ENCODE measurements around the gene TBX5. TPM values are rescaled to one million over a fixed set of nuclear protein-coding genes. Genes with fewer than 3 reads are reported as not detected.

Gene TBX5
- total RNA-seq, 1 experiment from 2014 or later: not detected

DNA sequence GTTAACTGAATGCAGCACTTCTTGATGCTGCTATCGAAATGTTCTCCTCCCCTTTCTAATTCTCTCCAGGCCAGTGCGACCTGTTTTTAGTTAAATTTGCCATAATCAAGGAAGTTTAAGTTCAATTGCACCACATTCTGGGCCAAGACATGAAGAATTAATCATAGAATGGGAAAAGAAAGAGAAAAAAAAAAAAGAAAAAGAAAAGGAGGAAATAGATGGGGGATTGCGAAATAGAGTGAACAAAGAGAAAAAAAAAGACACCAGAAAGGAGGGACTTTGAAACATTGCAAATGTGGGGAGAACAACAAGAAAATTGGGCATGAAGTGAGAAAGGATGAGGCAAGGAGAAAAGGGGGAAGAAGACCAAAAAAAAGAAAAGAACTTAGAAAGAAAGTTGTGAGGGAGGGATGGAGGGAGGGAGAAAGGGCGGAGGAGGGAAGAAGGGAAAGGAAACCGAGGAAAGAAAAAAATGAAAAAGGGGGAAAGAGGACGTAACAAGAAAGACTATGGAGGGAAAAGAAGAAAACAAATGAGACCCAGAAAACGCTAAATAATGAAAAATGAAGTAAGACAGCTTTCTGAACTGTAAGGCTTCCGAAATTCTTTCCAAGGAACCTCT, 32.8 kb upstream of the TBX5 start:
- H3K27ac Mint-ChIP-seq (ENCODE audit: unreplicated experiment): no peak overlapping the region
- peaks cover 9% of the 10 kb centered on the region for H3K9me3 Mint-ChIP-seq (ENCODE audit: low read depth, unreplicated experiment)
- intact Hi-C loops (cut with micrococcal nuclease; ENCODE audit: unreplicated experiment): no loop called here
- no TSS peak for BruUV-seq (replicated peaks)
- no peak overlapping the region for H3K4me3 Mint-ChIP-seq (ENCODE audit: low read depth, unreplicated experiment)
- no peak for DNase-seq
- TF ChIP-seq, protein P1, sequence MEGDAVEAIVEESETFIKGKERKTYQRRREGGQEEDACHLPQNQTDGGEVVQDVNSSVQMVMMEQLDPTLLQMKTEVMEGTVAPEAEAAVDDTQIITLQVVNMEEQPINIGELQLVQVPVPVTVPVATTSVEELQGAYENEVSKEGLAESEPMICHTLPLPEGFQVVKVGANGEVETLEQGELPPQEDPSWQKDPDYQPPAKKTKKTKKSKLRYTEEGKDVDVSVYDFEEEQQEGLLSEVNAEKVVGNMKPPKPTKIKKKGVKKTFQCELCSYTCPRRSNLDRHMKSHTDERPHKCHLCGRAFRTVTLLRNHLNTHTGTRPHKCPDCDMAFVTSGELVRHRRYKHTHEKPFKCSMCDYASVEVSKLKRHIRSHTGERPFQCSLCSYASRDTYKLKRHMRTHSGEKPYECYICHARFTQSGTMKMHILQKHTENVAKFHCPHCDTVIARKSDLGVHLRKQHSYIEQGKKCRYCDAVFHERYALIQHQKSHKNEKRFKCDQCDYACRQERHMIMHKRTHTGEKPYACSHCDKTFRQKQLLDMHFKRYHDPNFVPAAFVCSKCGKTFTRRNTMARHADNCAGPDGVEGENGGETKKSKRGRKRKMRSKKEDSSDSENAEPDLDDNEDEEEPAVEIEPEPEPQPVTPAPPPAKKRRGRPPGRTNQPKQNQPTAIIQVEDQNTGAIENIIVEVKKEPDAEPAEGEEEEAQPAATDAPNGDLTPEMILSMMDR (IDR thresholded peaks at IDR 0.05; ENCODE audit: unreplicated experiment): no peak
- no peaks in the 10 kb centered on the region for H3K36me3 Mint-ChIP-seq (ENCODE audit: insufficient read depth, unreplicated experiment)
- no peaks in the 10 kb centered on the region for H3K4me1 Mint-ChIP-seq (ENCODE audit: low read depth, unreplicated experiment)
- H3K27me3 Mint-ChIP-seq (ENCODE audit: unreplicated experiment): no peaks in the 10 kb centered on the region
- CTCF ChIA-PET: no interaction called here

DNA sequence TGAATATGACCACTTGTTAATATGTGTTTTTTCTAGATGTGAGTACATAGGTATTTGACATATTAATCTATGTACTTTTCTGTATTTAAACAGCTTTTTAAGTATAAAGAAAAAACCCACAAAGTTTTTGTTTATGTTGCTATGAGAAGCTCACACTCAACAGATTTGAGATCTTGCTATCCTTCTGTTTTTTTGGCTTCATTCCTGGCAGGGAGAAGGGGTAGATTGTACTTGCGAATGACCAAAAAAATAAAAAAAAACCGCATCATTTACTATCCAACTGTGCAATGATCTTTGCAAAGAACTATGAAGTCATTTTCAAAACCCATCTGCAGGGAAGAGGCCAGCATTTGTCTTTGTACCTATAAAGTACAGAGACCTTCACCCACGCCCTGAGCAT, 28.4 kb upstream of the TBX5 start:
- H3K36me3 Mint-ChIP-seq (ENCODE audit: insufficient read depth, unreplicated experiment): no peaks in the 10 kb centered on the region
- BruUV-seq (replicated peaks): no TSS peak
- intact Hi-C loops (cut with micrococcal nuclease; ENCODE audit: unreplicated experiment): no loop called here
- H3K4me3 Mint-ChIP-seq (ENCODE audit: low read depth, unreplicated experiment): no peak overlapping the region
- CTCF ChIA-PET: no interaction called here
- DNase-seq: no peak
- TF ChIP-seq, protein P1 (IDR thresholded peaks at IDR 0.05; ENCODE audit: unreplicated experiment): no peak
- no peak overlapping the region for H3K27ac Mint-ChIP-seq (ENCODE audit: unreplicated experiment)
- peaks cover 13% of the 10 kb centered on the region for H3K9me3 Mint-ChIP-seq (ENCODE audit: low read depth, unreplicated experiment)
- no peaks in the 10 kb centered on the region for H3K27me3 Mint-ChIP-seq (ENCODE audit: unreplicated experiment)
- H3K4me1 Mint-ChIP-seq (ENCODE audit: low read depth, unreplicated experiment): no peaks in the 10 kb centered on the region

DNA sequence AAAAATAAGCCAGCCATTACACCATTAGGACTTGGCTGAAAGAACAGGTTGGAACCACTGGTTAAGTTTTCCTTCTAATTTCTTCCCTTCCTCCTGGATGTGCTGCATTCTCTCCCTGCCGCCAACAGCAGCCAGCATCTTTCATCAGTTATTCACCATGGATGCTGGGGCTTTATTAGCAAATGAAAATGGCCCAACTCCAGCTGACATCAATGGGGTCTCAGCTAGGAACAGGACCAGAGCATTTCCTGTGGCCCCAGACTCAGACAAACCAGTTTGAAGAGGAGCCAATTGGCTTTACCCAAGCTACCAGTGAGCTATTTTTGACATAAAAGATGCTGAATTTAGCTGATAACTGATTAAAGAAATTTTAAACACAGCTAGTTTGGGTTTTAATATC, 26.0 kb upstream of the TBX5 start:
- Mint-ChIP-seq H3K36me3 (ENCODE audit: insufficient read depth, unreplicated experiment) (no peaks in the 10 kb centered on the region), H3K27me3 (ENCODE audit: unreplicated experiment) (no peaks in the 10 kb centered on the region), H3K4me3 (ENCODE audit: low read depth, unreplicated experiment) (no peak overlapping the region), H3K4me1 (ENCODE audit: low read depth, unreplicated experiment) (no peaks in the 10 kb centered on the region), H3K9me3 (ENCODE audit: low read depth, unreplicated experiment) (peaks cover 9% of the 10 kb centered on the region), H3K27ac (ENCODE audit: unreplicated experiment) (no peak overlapping the region)
- CTCF ChIA-PET: no interaction called here
- DNase-seq: no peak
- intact Hi-C loops (cut with micrococcal nuclease; ENCODE audit: unreplicated experiment): no loop called here
- TF ChIP-seq, protein P1 (IDR thresholded peaks at IDR 0.05; ENCODE audit: unreplicated experiment): no peak
- BruUV-seq (replicated peaks): no TSS peak

DNA sequence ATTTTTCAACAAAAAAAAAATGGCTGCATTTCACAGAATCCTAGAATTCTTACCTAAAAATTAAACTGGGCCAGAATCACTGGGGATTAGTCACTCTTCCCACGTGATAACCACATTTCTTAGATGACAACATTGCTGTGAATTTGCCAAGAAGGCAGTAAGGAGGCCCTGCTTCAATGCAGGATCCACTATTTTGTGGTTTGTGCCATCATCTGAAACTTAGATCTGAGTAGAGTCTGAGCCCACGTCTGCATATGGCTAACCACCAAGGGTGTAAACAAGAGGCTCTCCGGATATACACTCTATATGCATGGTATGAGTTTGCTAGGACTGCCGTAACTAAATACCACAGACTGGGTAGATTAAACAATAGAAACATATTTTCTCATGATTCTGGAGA, 24.4 kb upstream of the TBX5 start:
- no TSS peak for BruUV-seq (replicated peaks)
- peaks cover 4% of the 10 kb centered on the region for H3K9me3 Mint-ChIP-seq (ENCODE audit: low read depth, unreplicated experiment)
- H3K4me1 Mint-ChIP-seq (ENCODE audit: low read depth, unreplicated experiment): no peaks in the 10 kb centered on the region
- intact Hi-C loops (cut with micrococcal nuclease; ENCODE audit: unreplicated experiment): no loop called here
- DNase-seq: no peak
- TF ChIP-seq, protein P1 (IDR thresholded peaks at IDR 0.05; ENCODE audit: unreplicated experiment): no peak
- CTCF ChIA-PET: no interaction called here
- no peak overlapping the region for H3K27ac Mint-ChIP-seq (ENCODE audit: unreplicated experiment)
- H3K36me3 Mint-ChIP-seq (ENCODE audit: insufficient read depth, unreplicated experiment): no peaks in the 10 kb centered on the region
- no peaks in the 10 kb centered on the region for H3K27me3 Mint-ChIP-seq (ENCODE audit: unreplicated experiment)
- no peak overlapping the region for H3K4me3 Mint-ChIP-seq (ENCODE audit: low read depth, unreplicated experiment)

Data from Calu3 (cell line).